GM21367 (cell line): ENCODE measurements around the gene ATXN10.

Source experiments
- ATAC-seq: cut with Tn5 transposase; IDR thresholded peaks from one replicate; pipeline ENCODE4 v1.9.1; 2021; ENCODE audit not compliant: unreplicated experiment

Gene ATXN10

GRCh38 chr22:45888221-45889092 lies 216.8 kb downstream of the ATXN10 start:
- no peak for ATAC-seq

DNA sequence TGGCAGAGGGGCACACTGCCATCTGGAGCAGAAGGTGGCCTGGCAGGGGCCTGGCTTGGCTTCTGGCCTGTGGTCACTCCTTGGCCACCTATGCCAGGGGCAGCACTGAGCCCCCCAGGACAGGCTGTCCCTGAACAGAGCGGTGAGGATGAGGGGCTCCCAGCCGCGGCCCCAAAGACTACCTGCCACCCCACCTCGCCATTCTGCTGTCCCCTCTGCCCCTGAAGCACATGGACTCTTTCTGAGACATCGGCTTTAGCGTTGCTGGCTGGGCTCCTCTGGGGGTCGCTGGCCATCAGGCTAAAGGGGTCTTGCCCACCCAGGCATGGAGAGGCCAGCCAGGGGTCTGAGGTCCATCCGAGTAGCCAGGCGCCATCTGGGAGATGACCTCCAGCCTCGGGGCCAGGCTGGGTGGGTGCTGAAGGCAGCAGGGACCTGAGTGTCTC lies 217.5 kb downstream of the ATXN10 start:
- no peak for ATAC-seq

- ATAC-seq = no peak
These were observed 218.1 kb downstream of the ATXN10 start for GRCh38 chr22:45889539-45890350.

GRCh38 chr22:45890351-45890635 lies 218.7 kb downstream of the ATXN10 start:
- ATAC-seq = no peak

- ATAC-seq = no peak
These were observed 219.4 kb downstream of the ATXN10 start for GRCh38 chr22:45891021-45891421.

DNA sequence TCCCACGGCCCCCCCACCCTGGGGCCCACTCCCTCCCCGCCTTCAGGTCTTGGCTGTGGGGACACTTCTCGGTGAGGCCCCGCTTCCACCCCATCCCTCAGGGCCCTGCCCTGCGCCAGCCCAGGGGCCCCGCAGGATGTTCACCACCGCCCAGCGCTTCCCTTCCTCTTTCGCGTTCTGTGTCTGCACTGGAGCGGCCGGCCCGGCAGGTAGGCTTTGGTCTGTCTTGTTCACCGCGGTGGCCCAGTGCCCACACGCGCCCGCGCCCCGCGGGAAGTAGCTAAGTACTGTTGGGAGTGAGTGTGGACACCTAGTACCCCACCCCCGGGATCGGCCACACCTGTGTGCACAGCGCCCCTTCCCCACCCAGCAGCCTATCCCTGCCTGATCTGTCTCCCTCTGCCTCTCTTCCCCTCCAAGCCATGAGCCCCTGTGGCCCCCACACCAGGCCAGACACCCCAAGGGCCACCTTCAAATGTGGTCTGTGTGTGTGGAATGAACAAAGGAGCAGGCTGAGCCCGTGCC lies 219.9 kb downstream of the ATXN10 start:
- no peak for ATAC-seq

DNA sequence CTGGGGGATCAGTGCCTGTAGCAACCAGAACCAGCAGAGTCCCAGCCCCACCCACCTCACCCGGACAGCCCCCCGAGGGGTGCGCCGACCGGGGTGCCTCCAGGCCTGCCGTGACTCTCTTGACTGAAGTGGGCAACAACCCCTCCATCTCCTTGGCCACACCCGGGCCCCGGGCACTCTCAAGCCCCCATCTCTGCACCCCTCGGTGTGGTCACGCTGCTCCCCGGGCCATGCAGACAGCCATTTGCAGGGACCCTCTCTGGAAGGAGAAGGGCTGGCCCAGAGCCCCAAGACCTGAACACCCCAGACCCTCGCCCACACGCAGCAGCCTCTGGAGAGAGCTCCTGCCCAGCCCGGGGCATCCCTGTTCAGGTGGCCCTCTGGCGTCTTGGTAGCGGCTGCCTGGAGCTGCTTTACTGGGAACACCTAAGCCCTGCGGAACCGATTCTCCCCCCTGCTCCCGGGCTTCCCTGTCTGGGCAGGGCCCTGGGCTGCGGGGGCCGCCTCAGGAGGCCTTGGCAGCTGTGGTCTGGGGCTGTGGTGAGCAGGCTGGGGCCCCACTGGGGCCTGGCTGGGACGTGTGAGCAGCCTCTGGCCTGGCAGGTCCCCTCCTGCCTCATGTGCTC lies 220.5 kb downstream of the ATXN10 start:
- no peak for ATAC-seq

DNA sequence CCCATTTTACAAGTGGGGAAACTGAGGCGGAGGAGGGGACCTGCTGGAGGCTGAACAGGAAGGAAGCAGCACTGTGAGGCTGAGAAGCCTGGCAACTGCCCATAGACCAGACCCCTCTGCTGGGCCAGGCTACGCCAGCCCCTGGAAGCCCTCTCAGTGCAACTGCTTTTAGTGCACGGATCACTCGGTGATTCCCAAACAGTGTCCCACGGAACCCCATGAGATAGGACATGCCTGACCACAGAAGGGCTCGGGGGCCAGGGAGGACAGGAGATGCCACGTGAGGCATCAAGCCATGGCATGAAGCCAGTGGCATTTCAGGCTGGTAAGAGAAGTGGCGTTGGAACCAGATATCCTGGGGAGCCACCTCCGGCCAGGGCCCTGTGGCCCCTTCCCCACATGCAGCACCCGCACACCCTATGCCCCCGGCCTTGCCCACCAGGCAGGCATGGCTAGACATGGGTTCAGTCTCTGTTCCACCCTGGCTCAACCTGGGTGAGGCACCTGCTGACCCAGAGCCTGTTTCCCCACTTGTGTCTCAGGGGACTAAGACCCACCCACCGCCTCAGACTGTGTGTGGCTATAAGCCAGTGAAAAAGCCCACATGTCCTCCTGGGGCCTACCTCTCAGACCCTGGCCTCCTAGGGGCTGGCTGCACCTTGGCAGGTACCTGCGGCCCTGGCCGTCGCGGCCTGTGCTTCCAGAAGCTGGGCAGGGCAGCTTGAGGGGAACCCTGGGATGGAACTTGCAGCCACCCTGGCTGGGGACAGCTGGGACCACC lies 221.2 kb downstream of the ATXN10 start:
- ATAC-seq = no peak

GRCh38 chr22:45893516-45893915 lies 221.9 kb downstream of the ATXN10 start:
- ATAC-seq = no peak
